K562 (cell line): Measurements from ENCODE around the gene CHAF1A. TPM values are rescaled to one million over a fixed set of nuclear protein-coding genes. Genes with fewer than 3 reads are reported as not detected.

Experiments used
- ATAC-seq: fragments of 200-7000 bp; cut with Tn5 transposase; 3 replicates; pipeline ENCODE4 v1.9.1; 2020; ENCODE audit warnings: moderate library complexity
- BruUV-seq: library from RNA; stranded (reverse); fragments of 400-500 nt; replicated peaks from 2 replicates; lab custom pipeline; 2021; lab: Mats Ljungman, UMichigan
- CTCF ChIA-PET: fragments of 300-600 bp; formaldehyde crosslinking; extraction: SDS; loops from one replicate; lab custom pipeline; 2021; ENCODE audit warnings: low intra/inter-chr PET ratio; lab: Yijun Ruan, JAX
- POLR2A ChIA-PET: fragments of 300-600, 350-650 bp; sonication (Branson Sonifier 250); formaldehyde crosslinking; extraction: SDS; loops from one replicate; lab custom pipeline; 2021; ENCODE audit warnings: antibody characterized with exemption, inconsistent platforms; lab: Yijun Ruan, JAX
- DNase-seq, 4 experiments: peaks; one replicate each; pipeline versions ENCODE4 v3.0.0 to v3.0.0-alpha.2; 2011 to 2018; ENCODE audit warnings: low spot score in 3 of 4, mixed read lengths in 3 of 4; ENCODE audit errors: extremely low read depth in 1 of 4
- FAIRE-seq: peaks from 2 replicates; lab custom pipeline; 2011; peaks lifted over from hg19 to GRCh38; lab: Jason Lieb, UNC
- H2AFZ ChIP-seq: 2 replicates; pipeline ENCODE4 v1.6.0; 2011; ENCODE audit warnings: low read depth, low read length, control low read depth, inconsistent platforms
- H3K27ac ChIP-seq: fragments of 200-600 bp; 3 replicates; pipeline ENCODE4 v1.8.0; 2011; ENCODE audit warnings: low read depth, mild to moderate bottlenecking, control low read depth, inconsistent platforms, low read length, moderate library complexity, mixed read lengths; ENCODE audit errors: extremely low read depth
- H3K27me3 ChIP-seq, 2 experiments: fragments of 300-600 bp in 1 of 2; 2 replicates in 1 of 2; 3 replicates in 1 of 2; pipeline versions ENCODE4 v1.6.0 to v1.8.0; 2011; ENCODE audit warnings: inconsistent platforms in 2 of 2, low read length in 2 of 2, mild to moderate bottlenecking in 1 of 2, mixed read lengths in 1 of 2, moderate library complexity in 1 of 2; ENCODE audit not compliant: control insufficient read depth in 2 of 2, insufficient read depth in 2 of 2
- H3K36me3 ChIP-seq: fragments of 300-600 bp; 3 replicates; pipeline ENCODE4 v1.8.0; 2011; ENCODE audit warnings: mild to moderate bottlenecking, low read length, inconsistent platforms; ENCODE audit not compliant: control insufficient read depth, insufficient read depth
- H3K4me1 ChIP-seq, 2 experiments: fragments of 200-600 bp in 1 of 2; replicated peaks in 1 of 2; 2 replicates in 1 of 2; 3 replicates in 1 of 2; pipeline versions ENCODE4 v1.5.1 to v1.8.0; 2011; ENCODE audit warnings: inconsistent platforms in 2 of 2, low read length in 2 of 2, mild to moderate bottlenecking in 1 of 2, mixed read lengths in 1 of 2, moderate library complexity in 1 of 2; ENCODE audit not compliant: control insufficient read depth in 2 of 2, insufficient read depth in 2 of 2
- H3K4me2 ChIP-seq: 2 replicates; pipeline ENCODE4 v1.6.1; 2011; ENCODE audit warnings: low read length, control low read depth, inconsistent platforms, mixed read lengths; ENCODE audit not compliant: insufficient read depth
- H3K4me3 ChIP-seq: fragments of 200-600 bp; sonication (generic), shearing (Covaris generic); 2 replicates; pipeline ENCODE4 v1.5.1; 2016; ENCODE audit warnings: control low read depth, inconsistent platforms
- H3K79me2 ChIP-seq: fragments of 200-600 bp; 3 replicates; pipeline ENCODE4 v1.8.0; 2011; ENCODE audit warnings: low read length, inconsistent platforms; ENCODE audit not compliant: control insufficient read depth, insufficient read depth
- H3K9ac ChIP-seq, 2 experiments: 2 replicates each; pipeline versions ENCODE4 v1.6.0 to v1.6.1; 2011; ENCODE audit warnings: low read depth in 2 of 2, low read length in 2 of 2, control low read depth in 1 of 2, inconsistent platforms in 1 of 2, mild to moderate bottlenecking in 1 of 2, mixed read lengths in 1 of 2; ENCODE audit not compliant: insufficient read depth in 1 of 2
- H3K9me1 ChIP-seq: one replicate; pipeline ENCODE4 v1.6.0; 2011; ENCODE audit warnings: inconsistent platforms, mild to moderate bottlenecking, low read length, moderate library complexity; ENCODE audit not compliant: control insufficient read depth, insufficient read depth
- H3K9me3 ChIP-seq: replicated peaks from 2 replicates; pipeline ENCODE4 v1.5.1; 2011; ENCODE audit warnings: low read depth, low read length, inconsistent platforms; ENCODE audit not compliant: control insufficient read depth, insufficient read depth
- H4K20me1 ChIP-seq: replicated peaks from 2 replicates; pipeline ENCODE4 v1.6.1; 2011; ENCODE audit warnings: low read length, inconsistent platforms, mixed read lengths; ENCODE audit not compliant: control insufficient read depth, insufficient read depth
- BRF2 ChIP-seq: IDR thresholded peaks from 3 replicates; pipeline ENCODE4 v1.6.1; 2011; ENCODE audit warnings: borderline replicate concordance, mild to moderate bottlenecking; ENCODE audit not compliant: insufficient read length, insufficient read depth
- EZH2 ChIP-seq: IDR thresholded peaks from 2 replicates; pipeline ENCODE4 v1.6.1; 2012; ENCODE audit warnings: low read depth, mild to moderate bottlenecking, inconsistent platforms, low read length, borderline replicate concordance
- GATAD2B ChIP-seq: fragments of 450-650 bp; IDR thresholded peaks from 2 replicates; pipeline ENCODE4 v1.6.1; 2017; ENCODE audit warnings: mild to moderate bottlenecking, borderline replicate concordance
- L3MBTL2 ChIP-seq: fragments of 450-650 bp; IDR thresholded peaks from 2 replicates; pipeline ENCODE4 v1.6.1; 2016; ENCODE audit warnings: mild to moderate bottlenecking, moderate library complexity
- MAFG ChIP-seq: fragments of 450-650 bp; conservative IDR thresholded peaks from 2 replicates; pipeline ENCODE4 v1.6.1; 2016; ENCODE audit warnings: missing genetic modification characterization, missing compliant biosample characterization
- MEIS2 ChIP-seq: fragments of 450-650 bp; IDR thresholded peaks from 2 replicates; pipeline ENCODE4 v1.6.1; 2014; ENCODE audit warnings: mild to moderate bottlenecking; ENCODE audit not compliant: partially characterized antibody
- MLX ChIP-seq, 2 experiments: fragments of 450-650 bp in 1 of 2; sonication (generic) in 1 of 2; formaldehyde crosslinking; conservative IDR thresholded peaks; 2 replicates each; pipeline versions ENCODE4 v1.4.0 to v1.8.1; 2020 to 2022; ENCODE audit warnings: mild to moderate bottlenecking in 1 of 2, missing genetic modification reagents in 1 of 2
- MTA1 ChIP-seq: fragments of 450-650 bp; IDR thresholded peaks from 2 replicates; pipeline ENCODE4 v1.6.1; 2017; ENCODE audit warnings: borderline replicate concordance
- NBN ChIP-seq: fragments of 450-650 bp; IDR thresholded peaks from 2 replicates; pipeline ENCODE4 v1.6.1; 2016; ENCODE audit warnings: low read depth, mild to moderate bottlenecking
- NCOA4 ChIP-seq: fragments of 450-650 bp; IDR thresholded peaks from 2 replicates; pipeline ENCODE4 v1.6.1; 2018; ENCODE audit warnings: mild to moderate bottlenecking; ENCODE audit not compliant: partially characterized antibody
- SMARCC2 ChIP-seq: fragments of 450-650 bp; IDR thresholded peaks from 2 replicates; pipeline ENCODE4 v1.6.1; 2017; ENCODE audit warnings: antibody characterized with exemption, moderate library complexity, mild to moderate bottlenecking, low read depth
- ZBTB17 ChIP-seq: fragments of 450-650 bp; formaldehyde crosslinking; IDR thresholded peaks from 2 replicates; pipeline ENCODE4 v1.4.0; 2020; ENCODE audit warnings: mild to moderate bottlenecking
- ZC3H11A ChIP-seq: IDR thresholded peaks from 2 replicates; pipeline ENCODE4 v1.6.1; 2012; ENCODE audit warnings: low read depth, low read length, improper control_type of control experiment
- ZFP91 ChIP-seq: sonication (generic); formaldehyde crosslinking; IDR thresholded peaks from 2 replicates; pipeline ENCODE4 v1.8.0; 2022; ENCODE audit warnings: mild to moderate bottlenecking, missing genetic modification reagents
- ZNF184 ChIP-seq: sonication (generic); formaldehyde crosslinking; IDR thresholded peaks from 2 replicates; pipeline ENCODE4 v1.5.0; 2020; ENCODE audit warnings: missing genetic modification reagents
- ZNF384 ChIP-seq: IDR thresholded peaks from 2 replicates; pipeline ENCODE4 v1.6.1; 2012; ENCODE audit warnings: low read depth, low read length, improper control_type of control experiment
- WGBS: fragments of 100-300 bp; shearing (Covaris generic); methylation state at CpG from one replicate; pipeline ENCODE4 v1.1.6; 2016; ENCODE audit warnings: low coverage, mixed read lengths; ENCODE audit not compliant: insufficient coverage; ENCODE audit errors: missing lambda C conversion rate; 5-methylcytosine and 5-hydroxymethylcytosine counted together
- in situ Hi-C: fragments of 300-500 bp; cut with MboI; formaldehyde crosslinking; loops from 4 replicates; pipeline ENCODE4 v1.15.0; 2018; ENCODE audit warnings: inconsistent platforms, mixed read lengths
- intact Hi-C: fragments of 100-400 bp; cut with micrococcal nuclease; formaldehyde crosslinking; loops from 2 replicates; pipeline ENCODE4 v1.14.2; 2022
- polyA plus RNA-seq, 8 experiments: library from polyadenylated mRNA; depleted of rRNA in 4 of 8; stranded (reverse) in 5 of 8; unstranded in 3 of 8; fragments of >200 nt; fragmentation: Nextera tagmentation in 2 of 8; fragmentation: Illumina TruSeq in 1 of 8; extraction: Ambion mirVana in 2 of 8; extraction: Trizol in 1 of 8; gene quantifications; 2 replicates each; pipeline versions ENCODE4 v1.2.1 to v1.2.3, GENCODE V29; 2011 to 2014; ENCODE audit warnings: inconsistent platforms in 1 of 8, missing spikeins in 1 of 8
- total RNA-seq, 7 experiments: library from RNA; depleted of rRNA in 6 of 7; stranded (reverse); fragments of >200 nt in 6 of 7; fragmentation: Illumina TruSeq in 2 of 7; extraction: Trizol in 2 of 7; gene quantifications; 2 replicates each; pipeline versions ENCODE4 v1.2.1 to v1.2.3, GENCODE V29; 2011 to 2021; ENCODE audit warnings: low replicate concordance in 1 of 7
- TF ChIP-seq, protein P1 (sequence below): fragments of 250-450 bp; sonication (Bioruptor Pico); IDR thresholded peaks from 2 replicates; pipeline ENCODE4 v1.8.0; 2021; ENCODE audit warnings: borderline replicate concordance, mild to moderate bottlenecking, moderate library complexity; ENCODE audit not compliant: poor library complexity, severe bottlenecking
- TF ChIP-seq, protein P2 (sequence below): fragments of 450-650 bp; IDR thresholded peaks from 2 replicates; pipeline ENCODE4 v1.6.1; 2016

The CHAF1A gene
- total and polyA plus RNA-seq, 9 of the 15 experiments (the other 6 are each of a cell fraction or from before 2014, with no cell fraction given): 1.6 to 86.9 (median 45.2) TPM

GRCh38 chr19:4430760-4431159 is 28.3 kb downstream of the CHAF1A start:
- Histone ChIP-seq H2AFZ (no peak overlapping the region), H3K9me1 (no peaks in the 10 kb centered on the region), H3K9ac (no peak overlapping the region), H3K9me3 (no peaks in the 10 kb centered on the region), H3K4me2 (no peak overlapping the region), H3K36me3 (peaks cover 84% of the 10 kb centered on the region; the same call in 2 of the 3 replicates), H3K4me1 (peaks cover 0 to 2% of the 10 kb centered on the region in 2 experiments; a peak in 1 of 5 replicates), H3K79me2 (no peaks in the 10 kb centered on the region), H3K27me3 (no peaks in the 10 kb centered on the region), H4K20me1 (no peaks in the 10 kb centered on the region), H3K4me3 (no peak overlapping the region), H3K27ac (no peak overlapping the region)
- 96% methylated on average over 11 of the region's 12 CpGs for WGBS
- intact Hi-C loops: no loop called here
- no peak for TF ChIP-seq NCOA4
- no peak for TF ChIP-seq ZNF184 (CRISPR knock-in tag)
- no peak for TF ChIP-seq EZH2
- TF ChIP-seq MAFG (tag): no peak
- TF ChIP-seq MEIS2: no peak
- no peak for TF ChIP-seq ZNF384
- TF ChIP-seq L3MBTL2: no peak
- TF ChIP-seq ZBTB17 (CRISPR knock-in tag): no peak
- TF ChIP-seq MLX (CRISPR knock-in tag; conservative IDR thresholded peaks at IDR 0.05): no peak
- no peak for TF ChIP-seq ZC3H11A
- TF ChIP-seq NBN: no peak
- no peak for TF ChIP-seq SMARCC2
- no peak for TF ChIP-seq ZFP91 (CRISPR knock-in tag)
- TF ChIP-seq, protein P1, sequence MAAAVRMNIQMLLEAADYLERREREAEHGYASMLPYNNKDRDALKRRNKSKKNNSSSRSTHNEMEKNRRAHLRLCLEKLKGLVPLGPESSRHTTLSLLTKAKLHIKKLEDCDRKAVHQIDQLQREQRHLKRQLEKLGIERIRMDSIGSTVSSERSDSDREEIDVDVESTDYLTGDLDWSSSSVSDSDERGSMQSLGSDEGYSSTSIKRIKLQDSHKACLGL (CRISPR knock-in tag): no peak
- TF ChIP-seq MTA1: no peak
- TF ChIP-seq BRF2: no peak
- TF ChIP-seq, protein P2, sequence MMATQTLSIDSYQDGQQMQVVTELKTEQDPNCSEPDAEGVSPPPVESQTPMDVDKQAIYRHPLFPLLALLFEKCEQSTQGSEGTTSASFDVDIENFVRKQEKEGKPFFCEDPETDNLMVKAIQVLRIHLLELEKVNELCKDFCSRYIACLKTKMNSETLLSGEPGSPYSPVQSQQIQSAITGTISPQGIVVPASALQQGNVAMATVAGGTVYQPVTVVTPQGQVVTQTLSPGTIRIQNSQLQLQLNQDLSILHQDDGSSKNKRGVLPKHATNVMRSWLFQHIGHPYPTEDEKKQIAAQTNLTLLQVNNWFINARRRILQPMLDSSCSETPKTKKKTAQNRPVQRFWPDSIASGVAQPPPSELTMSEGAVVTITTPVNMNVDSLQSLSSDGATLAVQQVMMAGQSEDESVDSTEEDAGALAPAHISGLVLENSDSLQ: no peak
- no peak for TF ChIP-seq GATAD2B
- DNase-seq (no peak), ATAC-seq (no peak), FAIRE-seq (no peak)
- ChIA-PET POLR2A (no interaction called here), CTCF (no interaction called here)
- no TSS peak for BruUV-seq
- in situ Hi-C loops: no loop called here
